B cell (primary cell): ENCODE data around the gene SMU1.

Experiments
- CTCF ChIP-seq: fragments of 200-600 bp; IDR thresholded peaks from one replicate; pipeline ENCODE4 v1.8.0; 2022; ENCODE audit warnings: antibody characterized with exemption, mild to moderate bottlenecking
- EZH2 ChIP-seq: IDR thresholded peaks from 2 replicates; pipeline ENCODE4 v1.6.1; 2012; ENCODE audit warnings: borderline replicate concordance, low read depth, mild to moderate bottlenecking, moderate library complexity, low read length; ENCODE audit not compliant: insufficient read depth, poor library complexity, severe bottlenecking

DNA sequence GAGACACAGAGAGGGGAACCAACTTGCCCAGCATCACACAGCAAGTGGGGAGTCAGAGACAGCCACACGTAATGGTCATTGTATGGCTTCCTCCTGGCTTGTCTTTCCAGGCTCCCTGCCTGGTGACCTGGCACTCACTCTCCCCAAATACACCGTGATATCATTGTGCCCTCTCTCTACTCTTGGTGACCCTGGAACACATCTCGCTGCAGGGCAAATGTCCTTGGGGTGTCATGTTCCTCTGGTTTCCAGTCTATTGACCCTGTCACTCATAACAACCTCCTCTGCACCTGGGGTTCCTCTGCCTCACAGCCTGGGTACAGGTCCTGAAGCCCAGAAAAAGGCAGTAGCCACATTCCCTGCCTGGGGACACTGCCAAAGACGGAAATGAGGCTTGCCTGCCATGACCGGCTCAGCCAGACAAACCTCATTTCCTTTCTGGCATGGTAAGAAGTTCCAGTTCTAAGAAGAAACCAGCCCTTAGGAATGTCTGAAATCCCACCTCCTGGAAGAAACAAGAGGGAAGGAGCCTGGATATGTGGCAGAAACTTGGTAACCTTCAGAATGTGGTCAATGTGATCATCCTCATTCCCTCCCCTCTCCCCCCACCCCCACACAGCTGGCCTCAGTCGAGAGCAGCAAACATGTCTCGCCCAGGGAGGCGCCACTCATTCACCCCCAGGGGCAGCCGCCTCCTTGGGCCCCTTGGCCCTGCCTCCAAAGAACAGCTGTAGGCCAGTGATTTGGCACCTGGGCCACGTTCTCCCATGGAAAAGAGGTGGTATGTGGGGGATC lies 30.6 kb upstream of the SMU1 start:
- TF ChIP-seq CTCF, result no peak
- no peak for TF ChIP-seq EZH2
